Type B pancreatic cell (in vitro differentiated cells): ENCODE results near the gene ODF4. TPM values are rescaled to one million over a fixed set of nuclear protein-coding genes. Genes with fewer than 3 reads are reported as not detected.

Experiments
- DNase-seq: peaks from one replicate; pipeline ENCODE4 v3.0.0; 2021; ENCODE audit warnings: mixed read lengths; ENCODE audit not compliant: unreplicated experiment; ENCODE audit errors: extremely low spot score
- H3K27ac Mint-ChIP-seq: 2 replicates; pipeline ENCODE4 v1.8.0; 2021; ENCODE audit warnings: mild to moderate bottlenecking, mixed read lengths
- H3K27me3 Mint-ChIP-seq: 2 replicates; pipeline ENCODE4 v1.8.0; 2021; ENCODE audit warnings: mixed read lengths
- H3K36me3 Mint-ChIP-seq: 2 replicates; pipeline ENCODE4 v1.8.0; 2021; ENCODE audit warnings: mixed read lengths
- H3K4me1 Mint-ChIP-seq: one replicate; pipeline ENCODE4 v1.8.0; 2021; ENCODE audit warnings: mixed read lengths; ENCODE audit not compliant: unreplicated experiment
- H3K4me3 Mint-ChIP-seq: 2 replicates; pipeline ENCODE4 v1.8.0; 2021; ENCODE audit warnings: mild to moderate bottlenecking, mixed read lengths
- H3K9me3 Mint-ChIP-seq: 2 replicates; pipeline ENCODE4 v1.8.0; 2021; ENCODE audit warnings: mixed read lengths
- long read RNA-seq: library from polyadenylated mRNA; unstranded; transcript quantifications from one replicate; pipeline ENCODE4 v2.0.0, GENCODE V29; 2020
- total RNA-seq: library from RNA; stranded (reverse); gene quantifications from 2 replicates; pipeline ENCODE4 v1.2.1, GENCODE V29; 2021; ENCODE audit warnings: low replicate concordance
- TF ChIP-seq, protein P1 (sequence below): fragments of 200-600 bp; sonication (generic); conservative IDR thresholded peaks from 2 replicates; pipeline ENCODE4 v1.5.0; 2021; ENCODE audit warnings: antibody characterized with exemption, mild to moderate bottlenecking

ODF4 gene, protein sequence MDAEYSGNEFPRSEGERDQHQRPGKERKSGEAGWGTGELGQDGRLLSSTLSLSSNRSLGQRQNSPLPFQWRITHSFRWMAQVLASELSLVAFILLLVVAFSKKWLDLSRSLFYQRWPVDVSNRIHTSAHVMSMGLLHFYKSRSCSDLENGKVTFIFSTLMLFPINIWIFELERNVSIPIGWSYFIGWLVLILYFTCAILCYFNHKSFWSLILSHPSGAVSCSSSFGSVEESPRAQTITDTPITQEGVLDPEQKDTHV
- not detected in 2 replicates for total RNA-seq
- long read RNA-seq, result 0 reads

DNA sequence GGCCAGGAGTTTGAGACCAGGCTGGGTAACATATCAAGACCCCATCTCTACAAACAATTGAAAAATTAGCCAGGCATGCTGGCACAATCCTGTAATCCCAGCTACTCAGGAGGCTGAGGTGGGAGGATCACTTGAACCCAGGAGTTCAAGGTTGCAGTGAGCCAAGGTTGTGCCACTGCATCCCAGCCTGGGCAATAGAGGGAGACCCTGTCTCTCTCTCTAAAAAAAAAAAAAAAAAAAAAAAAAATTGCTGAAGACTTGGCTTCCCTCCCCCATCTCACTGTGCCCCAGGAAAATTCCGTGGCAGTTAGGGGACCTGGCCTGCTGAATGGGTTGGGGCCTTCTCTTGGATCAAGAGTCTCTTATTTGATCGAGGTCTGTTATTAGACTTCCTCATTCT is at the start of gene ODF4:
Gene ODF4, plus strand, starts transcription at position 301 of the 400 bp plus-strand sequence. CDS start 212 bp downstream, outside the sequence.
- Mint-ChIP-seq H3K9me3 (no peaks in the 10 kb centered on the region), H3K4me3 (no peak within 1 kb of the TSS), H3K27ac (no peak within 1 kb of the TSS), H3K27me3 (peaks cover 10% of the 10 kb centered on the region), H3K4me1 (peaks cover 9% of the 10 kb centered on the region), H3K36me3 (no peaks in the 10 kb centered on the region)
- DNase-seq, result no peak
- TF ChIP-seq, protein P1, sequence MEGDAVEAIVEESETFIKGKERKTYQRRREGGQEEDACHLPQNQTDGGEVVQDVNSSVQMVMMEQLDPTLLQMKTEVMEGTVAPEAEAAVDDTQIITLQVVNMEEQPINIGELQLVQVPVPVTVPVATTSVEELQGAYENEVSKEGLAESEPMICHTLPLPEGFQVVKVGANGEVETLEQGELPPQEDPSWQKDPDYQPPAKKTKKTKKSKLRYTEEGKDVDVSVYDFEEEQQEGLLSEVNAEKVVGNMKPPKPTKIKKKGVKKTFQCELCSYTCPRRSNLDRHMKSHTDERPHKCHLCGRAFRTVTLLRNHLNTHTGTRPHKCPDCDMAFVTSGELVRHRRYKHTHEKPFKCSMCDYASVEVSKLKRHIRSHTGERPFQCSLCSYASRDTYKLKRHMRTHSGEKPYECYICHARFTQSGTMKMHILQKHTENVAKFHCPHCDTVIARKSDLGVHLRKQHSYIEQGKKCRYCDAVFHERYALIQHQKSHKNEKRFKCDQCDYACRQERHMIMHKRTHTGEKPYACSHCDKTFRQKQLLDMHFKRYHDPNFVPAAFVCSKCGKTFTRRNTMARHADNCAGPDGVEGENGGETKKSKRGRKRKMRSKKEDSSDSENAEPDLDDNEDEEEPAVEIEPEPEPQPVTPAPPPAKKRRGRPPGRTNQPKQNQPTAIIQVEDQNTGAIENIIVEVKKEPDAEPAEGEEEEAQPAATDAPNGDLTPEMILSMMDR, result no peak

DNA sequence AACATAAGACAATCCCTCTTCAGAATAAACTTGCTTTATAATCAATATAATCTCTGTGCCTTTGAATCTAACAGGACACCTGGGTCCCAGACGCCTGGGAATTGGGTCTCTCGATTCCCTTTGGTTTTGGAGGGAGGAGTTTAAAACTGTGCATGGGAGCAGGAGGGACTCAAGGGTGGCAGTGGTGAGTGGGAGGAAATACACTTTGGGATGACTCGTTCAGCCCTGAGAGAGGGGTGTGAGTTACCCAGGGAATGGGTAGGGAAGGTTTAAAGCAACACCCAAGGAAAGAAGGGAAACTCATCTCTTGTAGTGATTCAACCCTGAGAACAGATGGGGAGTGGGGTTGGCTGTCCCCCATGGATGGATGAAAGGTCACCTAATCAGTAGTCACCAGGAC is 49.6 kb upstream of the ODF4 start:
- no peak overlapping the region for H3K27ac Mint-ChIP-seq
- TF ChIP-seq, protein P1, result no peak
- H3K36me3 Mint-ChIP-seq, result no peaks in the 10 kb centered on the region
- H3K4me3 Mint-ChIP-seq, result peak overlapping the region; percentile 96
- no peak for DNase-seq
- peaks cover 21% of the 10 kb centered on the region for H3K4me1 Mint-ChIP-seq
- no peaks in the 10 kb centered on the region for H3K27me3 Mint-ChIP-seq
- no peaks in the 10 kb centered on the region for H3K9me3 Mint-ChIP-seq

DNA sequence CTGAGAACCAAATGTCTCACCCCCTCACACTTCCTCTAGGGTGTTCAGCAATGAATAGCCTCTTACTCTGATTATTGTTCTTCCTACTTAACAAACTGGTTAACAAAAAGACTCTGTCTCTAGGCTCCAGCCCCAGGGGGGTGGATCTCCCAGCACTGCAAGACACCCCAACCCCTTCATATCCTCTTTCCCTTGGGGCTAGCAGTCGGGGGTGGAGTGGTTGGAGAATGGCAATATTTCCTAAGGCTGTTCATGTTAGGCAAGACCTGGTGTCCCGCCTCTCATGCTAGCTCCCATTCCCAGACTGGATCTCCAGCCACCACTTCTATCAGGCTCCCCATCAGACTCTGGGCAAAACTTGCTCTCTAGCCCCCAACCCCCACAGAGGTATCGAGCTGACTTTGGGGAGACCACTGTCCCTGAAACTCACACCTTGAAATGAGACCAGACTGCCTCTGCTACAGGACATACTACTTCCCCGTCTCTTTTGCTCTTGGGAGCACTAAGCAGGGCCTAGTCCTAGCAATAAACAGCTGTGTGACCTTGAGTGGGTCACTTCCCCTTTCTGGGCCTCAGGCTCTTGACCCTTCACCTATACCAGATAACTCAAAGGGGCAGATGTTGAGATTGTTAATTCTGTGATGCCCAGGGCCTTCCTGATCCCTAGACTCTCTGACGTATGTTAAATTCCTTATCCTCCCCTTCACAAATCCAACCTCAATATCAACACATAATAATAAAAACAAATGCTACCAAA is 46.8 kb upstream of the ODF4 start:
- H3K36me3 Mint-ChIP-seq, result no peaks in the 10 kb centered on the region
- H3K4me1 Mint-ChIP-seq, result peaks cover 19% of the 10 kb centered on the region
- H3K27ac Mint-ChIP-seq, result no peak overlapping the region
- H3K27me3 Mint-ChIP-seq, result no peaks in the 10 kb centered on the region
- TF ChIP-seq, protein P1, result no peak
- H3K4me3 Mint-ChIP-seq, result peak overlapping the region; percentile 26
- no peaks in the 10 kb centered on the region for H3K9me3 Mint-ChIP-seq
- DNase-seq, result no peak

DNA sequence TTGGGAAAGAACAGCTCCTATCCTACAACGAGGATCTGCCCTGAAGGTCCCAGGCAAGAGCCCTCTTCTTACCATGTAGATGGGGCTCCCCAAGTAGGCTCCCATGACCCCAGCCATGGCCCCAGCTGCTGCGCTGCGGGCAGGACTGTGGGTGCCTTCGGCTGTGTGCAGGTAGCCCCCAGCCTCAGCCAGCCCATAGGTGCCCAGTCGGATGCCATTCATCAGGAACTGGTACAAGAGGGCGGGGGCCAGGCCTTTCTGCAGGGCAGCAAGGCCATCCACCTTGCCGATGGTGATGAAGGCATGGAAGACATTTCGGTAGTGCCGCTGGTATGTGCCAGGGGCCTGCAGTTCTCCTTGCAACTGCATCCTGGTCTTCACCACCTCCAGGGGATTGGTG is 45.3 kb upstream of the ODF4 start:
- no peaks in the 10 kb centered on the region for H3K27me3 Mint-ChIP-seq
- H3K4me1 Mint-ChIP-seq, result peaks cover 18% of the 10 kb centered on the region
- peak overlapping the region; percentile 92 for H3K4me3 Mint-ChIP-seq
- no peaks in the 10 kb centered on the region for H3K9me3 Mint-ChIP-seq
- H3K27ac Mint-ChIP-seq, result peak overlapping the region; percentile 93
- no peaks in the 10 kb centered on the region for H3K36me3 Mint-ChIP-seq
- no peak for DNase-seq
- TF ChIP-seq, protein P1, result no peak

DNA sequence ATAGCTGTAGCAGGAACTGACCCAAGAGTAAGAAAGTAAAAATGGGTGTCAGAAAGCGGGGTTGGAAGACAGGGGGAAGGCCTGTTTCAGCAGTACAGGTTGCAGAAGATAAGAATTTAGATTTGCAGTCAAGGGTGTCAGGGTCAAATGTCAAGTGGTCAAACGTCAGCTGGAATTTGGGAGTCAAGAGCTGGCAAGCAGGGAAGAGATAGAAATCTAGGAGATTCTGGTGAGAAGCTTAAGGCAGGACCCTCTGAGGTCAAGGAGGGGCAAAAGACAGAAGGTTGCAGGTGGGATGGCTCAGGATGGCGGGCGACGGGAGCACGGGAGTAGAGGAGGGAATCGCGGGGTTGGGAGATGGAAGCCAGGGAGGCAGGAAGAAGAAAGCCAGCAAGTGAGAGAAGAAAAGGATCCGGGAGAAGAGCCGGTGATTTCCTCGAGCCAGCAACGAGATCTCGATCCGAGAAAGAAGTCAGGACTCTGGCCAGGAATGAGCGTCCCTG is 44.8 kb upstream of the ODF4 start:
- Mint-ChIP-seq H3K9me3 (no peaks in the 10 kb centered on the region), H3K27ac (peak overlapping the region; percentile 93), H3K36me3 (no peaks in the 10 kb centered on the region), H3K27me3 (no peaks in the 10 kb centered on the region), H3K4me1 (peaks cover 17% of the 10 kb centered on the region), H3K4me3 (peak overlapping the region; percentile 92)
- TF ChIP-seq, protein P1, result no peak
- no peak for DNase-seq
